GM12872 (cell line): ENCODE results near the gene C4BPA.

Source experiments
- TF ChIP-seq, protein P1 (sequence below): IDR thresholded peaks from 3 replicates; pipeline ENCODE4 v1.5.1; 2011; ENCODE audit warnings: low read depth, mild to moderate bottlenecking, low read length, moderate library complexity; ENCODE audit not compliant: insufficient read depth

C4BPA gene

DNA sequence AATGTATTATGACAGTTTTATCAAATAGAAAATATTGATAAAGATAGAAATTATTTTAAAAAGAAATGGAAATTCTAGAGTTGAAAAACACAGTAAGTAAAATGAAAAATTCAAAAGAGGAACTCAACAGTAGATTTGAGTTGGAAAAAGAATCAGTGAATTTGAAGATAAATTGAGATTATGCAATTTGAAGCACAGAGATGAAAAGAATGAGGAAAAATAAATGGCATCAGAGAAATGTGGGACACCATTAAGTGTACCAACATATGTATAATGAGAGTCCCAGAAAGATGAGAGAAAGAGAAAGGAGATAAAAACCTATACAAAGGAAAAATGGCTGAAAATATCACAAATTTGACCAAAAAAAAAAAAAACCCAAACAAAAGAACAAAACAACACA lies 25.0 kb downstream of the C4BPA start:
- TF ChIP-seq, protein P1, sequence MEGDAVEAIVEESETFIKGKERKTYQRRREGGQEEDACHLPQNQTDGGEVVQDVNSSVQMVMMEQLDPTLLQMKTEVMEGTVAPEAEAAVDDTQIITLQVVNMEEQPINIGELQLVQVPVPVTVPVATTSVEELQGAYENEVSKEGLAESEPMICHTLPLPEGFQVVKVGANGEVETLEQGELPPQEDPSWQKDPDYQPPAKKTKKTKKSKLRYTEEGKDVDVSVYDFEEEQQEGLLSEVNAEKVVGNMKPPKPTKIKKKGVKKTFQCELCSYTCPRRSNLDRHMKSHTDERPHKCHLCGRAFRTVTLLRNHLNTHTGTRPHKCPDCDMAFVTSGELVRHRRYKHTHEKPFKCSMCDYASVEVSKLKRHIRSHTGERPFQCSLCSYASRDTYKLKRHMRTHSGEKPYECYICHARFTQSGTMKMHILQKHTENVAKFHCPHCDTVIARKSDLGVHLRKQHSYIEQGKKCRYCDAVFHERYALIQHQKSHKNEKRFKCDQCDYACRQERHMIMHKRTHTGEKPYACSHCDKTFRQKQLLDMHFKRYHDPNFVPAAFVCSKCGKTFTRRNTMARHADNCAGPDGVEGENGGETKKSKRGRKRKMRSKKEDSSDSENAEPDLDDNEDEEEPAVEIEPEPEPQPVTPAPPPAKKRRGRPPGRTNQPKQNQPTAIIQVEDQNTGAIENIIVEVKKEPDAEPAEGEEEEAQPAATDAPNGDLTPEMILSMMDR: no peak

DNA sequence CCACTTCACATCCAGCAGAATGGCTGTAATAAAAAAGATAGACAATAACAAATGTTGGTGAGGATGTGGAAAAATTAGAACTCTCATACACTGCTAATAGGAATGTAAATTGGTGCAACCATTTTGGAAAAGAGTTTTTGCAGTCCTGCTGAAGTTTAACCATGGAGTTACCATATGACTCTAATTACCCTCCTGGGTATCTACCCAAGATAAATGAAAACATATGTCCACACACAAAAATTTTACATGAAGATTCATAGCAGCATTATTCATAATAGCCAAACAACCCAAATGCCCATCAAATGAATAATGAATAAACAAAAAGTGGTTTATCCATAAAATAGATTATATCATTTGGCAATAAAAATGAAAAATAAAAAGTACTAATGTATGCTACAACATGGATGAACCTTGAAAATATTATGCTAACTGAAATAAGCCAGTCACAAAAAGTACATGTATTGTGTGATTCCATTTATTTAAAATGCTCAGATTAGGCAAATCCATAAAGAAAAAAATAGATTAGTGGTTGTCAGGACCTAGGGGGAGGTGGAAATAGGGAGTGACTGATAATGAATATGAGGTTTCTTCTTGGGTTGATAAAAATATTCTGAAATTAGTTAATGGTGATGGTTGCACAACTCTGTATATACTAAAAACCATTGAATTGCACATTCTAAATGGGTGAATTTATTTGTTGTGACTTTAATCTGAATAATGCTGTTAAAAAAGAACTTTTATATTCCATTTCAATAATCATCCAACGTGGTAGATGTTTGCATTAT lies 26.4 kb downstream of the C4BPA start:
- TF ChIP-seq, protein P1: no peak

DNA sequence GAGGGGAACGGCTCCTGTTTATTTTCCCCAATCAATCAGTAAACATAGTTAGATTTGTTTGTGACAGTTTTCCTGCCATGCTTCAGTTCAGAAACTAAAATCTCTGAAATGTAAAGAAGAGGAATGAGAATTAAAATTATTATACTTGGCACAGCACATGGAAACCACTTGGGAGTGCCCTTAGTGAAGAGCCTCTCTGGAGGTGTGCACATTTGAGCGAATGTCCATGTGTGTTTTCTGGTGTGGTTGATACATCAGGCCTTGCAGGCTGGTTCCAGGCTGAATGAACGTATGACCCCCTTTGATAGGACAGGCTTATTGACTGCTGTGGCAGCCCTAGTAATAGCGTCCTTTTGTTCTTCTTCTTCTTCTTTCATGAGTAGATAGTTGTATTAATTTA lies 27.1 kb downstream of the C4BPA start:
- TF ChIP-seq, protein P1: no peak

DNA sequence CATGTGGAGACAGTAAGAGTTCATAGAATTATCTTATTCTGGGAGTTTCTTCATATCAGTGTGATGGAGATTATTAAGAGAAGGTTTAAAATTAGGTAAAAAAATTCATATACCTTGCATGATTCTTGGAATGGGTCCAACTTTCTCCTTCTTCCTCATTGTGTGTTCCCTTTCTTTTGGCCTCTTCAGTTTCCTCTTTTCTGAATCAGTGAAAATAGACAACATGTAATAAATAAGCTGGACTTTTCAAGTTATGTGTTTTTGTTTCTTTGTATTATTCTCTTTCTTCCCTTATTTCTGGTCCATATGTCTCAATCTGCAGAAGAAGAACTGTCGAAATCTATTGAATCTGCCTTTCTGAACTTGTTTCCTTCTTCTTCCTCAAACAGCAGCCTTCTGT lies 30.5 kb downstream of the C4BPA start:
- TF ChIP-seq, protein P1: no peak

DNA sequence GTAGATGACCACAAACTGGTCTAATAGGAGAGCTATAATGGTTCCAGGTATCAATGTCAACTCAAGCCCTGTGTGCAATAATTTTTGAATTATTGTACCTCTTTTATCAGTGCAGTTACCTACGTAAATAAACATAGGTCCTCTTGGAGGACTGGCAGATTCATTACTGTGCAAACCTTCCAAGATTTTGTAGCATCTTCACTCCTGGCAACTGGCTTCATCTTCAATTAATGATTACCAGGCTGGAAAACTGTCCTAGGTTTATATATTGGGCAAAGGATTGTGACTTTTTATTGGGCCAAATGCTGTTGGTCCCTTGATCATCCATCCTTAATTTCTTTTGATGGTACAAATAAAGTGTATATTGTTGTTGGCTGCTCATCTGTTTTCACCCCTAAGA lies 35.6 kb downstream of the C4BPA start:
- TF ChIP-seq, protein P1: no peak

DNA sequence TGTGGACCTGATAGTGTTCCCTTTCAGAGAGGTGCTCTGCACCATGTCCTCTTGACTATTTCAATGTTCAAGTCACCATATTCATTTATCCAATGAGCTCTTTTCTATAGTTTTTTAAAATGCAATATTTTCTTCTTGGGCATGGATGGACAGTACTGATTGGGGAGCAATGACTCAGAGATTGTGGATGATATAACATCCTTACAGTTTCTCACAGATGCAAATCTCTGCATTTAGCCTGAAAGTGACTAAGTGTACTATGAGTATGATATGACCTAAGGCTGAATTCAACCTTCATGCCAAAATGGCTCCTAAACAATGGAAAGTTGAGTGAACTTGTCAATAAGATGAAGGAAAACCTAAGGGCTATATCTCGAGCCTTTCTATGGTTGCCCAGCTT lies 36.5 kb downstream of the C4BPA start:
- TF ChIP-seq, protein P1: no peak

DNA sequence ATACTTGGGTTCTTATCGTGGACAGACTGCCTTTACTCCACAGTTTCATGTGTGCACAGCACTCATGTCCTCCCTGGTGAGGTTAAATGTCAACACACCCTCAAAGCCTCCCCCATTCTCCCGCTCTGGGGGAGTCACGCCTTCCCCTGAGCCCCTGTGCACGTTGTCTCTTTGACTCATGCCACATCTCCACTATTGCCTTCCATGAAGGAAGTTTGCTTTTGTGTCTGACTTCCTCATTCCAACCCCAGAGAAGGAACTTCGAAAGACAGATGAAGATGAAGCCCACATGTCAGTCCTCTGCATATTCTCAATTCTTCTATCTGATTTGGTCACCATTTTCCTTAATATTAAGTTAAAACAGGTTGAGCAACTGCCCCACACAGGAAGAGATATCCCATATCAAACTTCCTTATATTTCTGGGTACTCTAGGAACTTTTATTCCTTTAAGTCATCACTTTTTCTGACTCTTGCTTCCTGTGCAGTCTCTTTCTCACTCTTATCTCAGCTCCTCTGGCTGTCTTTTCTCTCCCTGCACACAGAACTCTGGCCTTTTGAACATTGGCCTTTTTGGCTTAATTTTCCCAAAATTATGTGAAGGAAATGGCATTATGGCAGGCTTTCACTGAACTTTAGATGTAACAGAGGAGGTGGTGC lies 41.5 kb downstream of the C4BPA start:
- TF ChIP-seq, protein P1: no peak
